NCI-H1694 (cell line): Measurements from ENCODE around the gene MACROD2.

Experiments
- DNase-seq: peaks from one replicate; lab custom pipeline; 2025; lab: John Stamatoyannopoulos, UW

MACROD2 gene

GRCh38 chr20:14589383-14589782 is 594.1 kb downstream of the MACROD2 start:
- no peak for DNase-seq

GRCh38 chr20:14595051-14595450 is 599.7 kb downstream of the MACROD2 start:
- DNase-seq: no peak

GRCh38 chr20:14597206-14597715 is 601.9 kb downstream of the MACROD2 start:
- no peak for DNase-seq

- DNase-seq: no peak
Observed at GRCh38 chr20:14599613-14600012, 604.3 kb downstream of the MACROD2 start.

GRCh38 chr20:14600527-14600926 is 605.2 kb downstream of the MACROD2 start:
- DNase-seq: no peak

- no peak for DNase-seq
Observed at GRCh38 chr20:14604143-14604542, 608.8 kb downstream of the MACROD2 start.

GRCh38 chr20:14609328-14610221 is 614.3 kb downstream of the MACROD2 start:
- DNase-seq: no peak

- no peak for DNase-seq
Observed at GRCh38 chr20:14611479-14611878, 616.2 kb downstream of the MACROD2 start.

- DNase-seq: no peak
Observed at GRCh38 chr20:14612391-14612790, 617.1 kb downstream of the MACROD2 start.

- no peak for DNase-seq
Observed at GRCh38 chr20:14616003-14616402, 620.7 kb downstream of the MACROD2 start.

- DNase-seq: no peak
Observed at GRCh38 chr20:14617123-14617522, 621.8 kb downstream of the MACROD2 start.

GRCh38 chr20:14619411-14619810 is 624.1 kb downstream of the MACROD2 start:
- no peak for DNase-seq

GRCh38 chr20:14622796-14623195 is 627.5 kb downstream of the MACROD2 start:
- no peak for DNase-seq

- no peak for DNase-seq
Observed at GRCh38 chr20:14631011-14631410, 635.7 kb downstream of the MACROD2 start.

- no peak for DNase-seq
Observed at GRCh38 chr20:14632906-14633305, 637.6 kb downstream of the MACROD2 start.

GRCh38 chr20:14633507-14633906 is 638.2 kb downstream of the MACROD2 start:
- no peak for DNase-seq

GRCh38 chr20:14634665-14635064 is 639.3 kb downstream of the MACROD2 start:
- no peak for DNase-seq

- DNase-seq: no peak
Observed at GRCh38 chr20:14637441-14637840, 642.1 kb downstream of the MACROD2 start.

GRCh38 chr20:14643146-14643545 is 647.8 kb downstream of the MACROD2 start:
- DNase-seq: no peak

GRCh38 chr20:14643556-14643955 is 648.2 kb downstream of the MACROD2 start:
- DNase-seq: no peak

GRCh38 chr20:14644306-14645097 is 649.2 kb downstream of the MACROD2 start:
- DNase-seq: no peak

GRCh38 chr20:14647016-14647415 is 651.7 kb downstream of the MACROD2 start:
- DNase-seq: no peak

- DNase-seq: no peak
Observed at GRCh38 chr20:14649662-14650061, 654.3 kb downstream of the MACROD2 start.
